ENCODE data around the gene SPAG8. TPM values are rescaled to one million over a fixed set of nuclear protein-coding genes. Genes with fewer than 3 reads are reported as not detected.

Gene SPAG8
- total RNA-seq, 1 donor from 2014 or later, result 4.0 TPM

GRCh38 chr9:35827486-35827885 lies 15.4 kb upstream of the SPAG8 start:
- Mint-ChIP-seq H3K4me3 (peak overlapping the region; percentile 42), H3K9me3 (no peaks in the 10 kb centered on the region), H3K27me3 (no peaks in the 10 kb centered on the region), H3K27ac (no peak overlapping the region), H3K4me1 (peaks cover 21% of the 10 kb centered on the region), H3K36me3 (ENCODE audit: low read depth) (peaks cover 4% of the 10 kb centered on the region)
- TF ChIP-seq CTCF (IDR thresholded peaks at IDR 0.05), result no peak
- ATAC-seq (ENCODE audit: low read depth) (no peak), DNase-seq (no peak)
- POLR2A ChIA-PET, result no interaction called here
- CTCF ChIA-PET, result interaction anchor here (0.9 to 4.3 kb wide), 5 partner anchors 10 to 54 kb away, joined by 3 to 114 read pairs (median 28); partner anchors contain the start of genes HINT2 and SPAG8
- intact Hi-C loops (cut with micrococcal nuclease), result loop anchor here (2.0 to 5.0 kb wide), 2 partner anchors 181 to 710 kb away; partner anchors contain the start of gene ATOSB

DNA sequence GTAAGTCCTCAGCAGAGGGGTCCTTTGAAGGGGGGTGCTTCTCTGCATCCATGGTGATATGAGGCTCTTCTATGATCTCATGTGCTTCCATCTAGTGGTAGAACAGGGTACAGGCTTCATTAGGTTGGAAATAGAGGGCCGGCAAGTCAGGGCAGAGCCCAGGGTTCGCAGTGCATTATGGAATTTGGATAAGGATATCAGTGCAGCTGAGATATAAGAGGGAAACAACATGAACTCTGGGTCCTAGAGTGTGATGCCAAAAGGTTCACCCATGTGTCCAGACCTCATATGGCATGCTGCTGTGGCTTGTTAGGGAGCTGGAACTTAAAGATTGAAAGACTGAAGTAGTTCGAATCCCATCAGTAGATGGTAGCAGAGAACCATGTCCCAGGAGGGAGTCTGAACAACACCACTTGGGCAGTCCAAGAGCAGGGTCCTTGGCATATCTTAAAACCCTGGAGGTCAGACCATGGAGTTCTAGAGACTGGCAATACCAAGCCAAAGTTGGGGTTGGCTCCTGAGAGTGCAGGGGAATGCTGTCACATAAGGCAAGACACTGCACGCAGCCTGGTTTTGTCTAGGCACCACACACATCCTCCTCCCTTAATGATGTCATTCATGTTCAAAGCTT lies 14.1 kb upstream of the SPAG8 start:
- Mint-ChIP-seq H3K4me3 (peak overlapping the region; percentile 55), H3K27me3 (no peaks in the 10 kb centered on the region), H3K36me3 (ENCODE audit: low read depth) (peaks cover 4% of the 10 kb centered on the region), H3K27ac (peak overlapping the region; percentile 10), H3K4me1 (peaks cover 21% of the 10 kb centered on the region), H3K9me3 (no peaks in the 10 kb centered on the region)
- TF ChIP-seq CTCF (IDR thresholded peaks at IDR 0.05), result no peak
- ChIA-PET POLR2A (interaction anchor here (0.7 to 1.4 kb wide), 6 partner anchors 14 to 77 kb away, joined by 3 to 4 read pairs (median 3); partner anchors contain the start of genes GBA2, RGP1 and SPAG8), CTCF (interaction anchor here (0.9 to 4.3 kb wide), 32 partner anchors 12 to 222 kb away, joined by 3 to 114 read pairs (median 4); partner anchors contain the start of genes CREB3, GBA2, HINT2 and RGP1)
- ATAC-seq (ENCODE audit: low read depth) (peak; percentile 49), DNase-seq (no peak)
- intact Hi-C loops (cut with micrococcal nuclease), result loop anchor here (1.0 to 5.0 kb wide), 7 partner anchors 36 to 709 kb away; partner anchors contain the start of gene ATOSB

DNA sequence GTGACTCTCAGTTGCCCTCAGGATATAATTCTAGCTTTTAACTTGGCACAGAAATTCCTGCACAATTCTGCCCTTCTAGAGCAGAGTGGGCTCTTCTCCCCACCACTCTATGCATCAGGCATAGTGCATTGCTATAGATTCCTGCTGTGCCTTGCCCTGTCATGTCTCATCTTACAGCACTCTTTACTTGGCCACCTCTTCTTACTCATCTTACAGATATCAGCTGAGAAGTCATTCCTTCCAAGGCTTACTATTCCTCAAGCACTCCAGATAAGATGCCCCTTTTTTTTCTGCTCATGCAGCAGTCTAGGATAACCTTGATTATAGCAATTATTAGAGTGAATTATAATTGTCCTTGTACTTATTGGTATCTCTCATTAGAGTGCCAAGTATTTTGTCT lies 10.9 kb upstream of the SPAG8 start:
- DNase-seq, result no peak
- POLR2A ChIA-PET, result interaction anchor here (0.9 kb wide), 1 partner anchor 8 kb away, joined by 3 read pairs; the partner anchor contains the start of gene HINT2
- CTCF ChIA-PET, result interaction anchor here (1.0 to 1.3 kb wide), 2 partner anchors 33 to 59 kb away, joined by 4 to 7 read pairs; no protein-coding TSS in a partner anchor
- no peak overlapping the region for H3K27ac Mint-ChIP-seq
- no peak for ATAC-seq (ENCODE audit: low read depth)
- peaks cover 6% of the 10 kb centered on the region for H3K4me1 Mint-ChIP-seq
- H3K27me3 Mint-ChIP-seq, result no peaks in the 10 kb centered on the region
- no peaks in the 10 kb centered on the region for H3K36me3 Mint-ChIP-seq (ENCODE audit: low read depth)
- H3K4me3 Mint-ChIP-seq, result no peak overlapping the region
- no peak for TF ChIP-seq CTCF (IDR thresholded peaks at IDR 0.05)
- H3K9me3 Mint-ChIP-seq, result no peaks in the 10 kb centered on the region
- intact Hi-C loops (cut with micrococcal nuclease), result no loop called here

DNA sequence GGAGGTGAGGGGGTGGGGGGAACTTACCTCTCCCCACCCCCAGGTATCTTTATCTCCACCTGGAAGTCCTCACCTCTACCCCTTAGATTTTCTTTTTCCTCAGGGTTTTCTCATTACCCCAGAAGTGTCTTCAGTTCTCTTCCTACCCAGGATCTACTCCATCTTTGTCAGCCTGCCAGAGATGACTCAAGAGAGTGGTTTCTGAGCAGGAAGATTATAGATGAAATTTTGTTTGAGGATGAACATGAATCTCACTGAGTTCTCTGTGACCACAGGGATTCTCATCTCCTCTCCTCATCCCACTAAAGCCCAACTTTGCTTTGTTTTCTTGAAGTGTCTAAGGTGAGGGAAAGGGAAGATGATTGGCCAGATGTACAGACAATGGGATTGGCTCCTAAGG lies 8.0 kb upstream of the SPAG8 start:
- Mint-ChIP-seq H3K4me3 (no peak overlapping the region), H3K36me3 (ENCODE audit: low read depth) (peaks cover 5% of the 10 kb centered on the region), H3K4me1 (peaks cover 6% of the 10 kb centered on the region), H3K27ac (no peak overlapping the region), H3K27me3 (no peaks in the 10 kb centered on the region), H3K9me3 (no peaks in the 10 kb centered on the region)
- no peak for DNase-seq
- no peak for TF ChIP-seq CTCF (IDR thresholded peaks at IDR 0.05)
- ATAC-seq (ENCODE audit: low read depth), result no peak
- POLR2A ChIA-PET, result no interaction called here
- CTCF ChIA-PET, result no interaction called here
- intact Hi-C loops (cut with micrococcal nuclease), result no loop called here

DNA sequence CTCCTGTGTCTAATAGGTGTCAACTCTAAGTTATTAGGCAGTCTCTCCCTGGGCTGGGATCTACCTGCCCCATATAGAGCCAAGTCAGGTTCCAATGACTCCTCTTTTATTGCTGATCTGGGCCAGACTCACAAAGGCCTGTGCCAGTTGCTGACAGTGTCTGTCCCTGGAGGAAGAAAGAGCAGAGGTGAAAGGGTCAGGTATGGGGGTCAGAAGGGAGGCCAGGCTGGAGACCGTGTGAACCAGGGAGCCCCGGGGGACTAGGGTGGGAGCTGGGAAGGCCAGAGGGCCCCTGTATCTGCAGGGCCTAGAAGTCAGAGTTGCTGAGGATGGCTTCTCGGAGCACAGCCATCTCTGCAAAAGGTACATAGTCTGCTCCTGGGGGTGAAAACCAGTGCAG lies 6.3 kb upstream of the SPAG8 start:
- H3K27me3 Mint-ChIP-seq, result no peaks in the 10 kb centered on the region
- ATAC-seq (ENCODE audit: low read depth) (no peak), DNase-seq (no peak)
- no peak for TF ChIP-seq CTCF (IDR thresholded peaks at IDR 0.05)
- no peaks in the 10 kb centered on the region for H3K9me3 Mint-ChIP-seq
- H3K4me3 Mint-ChIP-seq, result no peak overlapping the region
- peaks cover 9% of the 10 kb centered on the region for H3K36me3 Mint-ChIP-seq (ENCODE audit: low read depth)
- ChIA-PET CTCF (no interaction called here), POLR2A (no interaction called here)
- intact Hi-C loops (cut with micrococcal nuclease), result loop anchor here (5.0 to 10.0 kb wide), 3 partner anchors 949 to 2004 kb away; partner anchors contain the start of genes RPP25L and UBE2R2
- peaks cover 16% of the 10 kb centered on the region for H3K4me1 Mint-ChIP-seq
- H3K27ac Mint-ChIP-seq, result no peak overlapping the region
